Astrocyte of the cerebellum (primary cell): ENCODE data around the gene NRCAM.

Source experiments
- DNase-seq: peaks from one replicate; pipeline ENCODE4 v3.0.0-alpha.2; 2011; ENCODE audit warnings: low read depth
- H3K4me3 ChIP-seq: 2 replicates; pipeline ENCODE4 v1.5.1; 2011; ENCODE audit warnings: mild to moderate bottlenecking, low read depth, low read length, moderate library complexity
- in situ Hi-C: cut with HindIII; loops from 2 replicates; pipeline ENCODE4 v1.10.0; 2017; ENCODE audit warnings: low sequenced_read_pairs
- TF ChIP-seq, protein P1 (sequence below): IDR thresholded peaks from 2 replicates; pipeline ENCODE4 v1.5.1; 2012; ENCODE audit warnings: low read length, low read depth, moderate library complexity, mild to moderate bottlenecking; ENCODE audit errors: missing control alignments

NRCAM gene

DNA sequence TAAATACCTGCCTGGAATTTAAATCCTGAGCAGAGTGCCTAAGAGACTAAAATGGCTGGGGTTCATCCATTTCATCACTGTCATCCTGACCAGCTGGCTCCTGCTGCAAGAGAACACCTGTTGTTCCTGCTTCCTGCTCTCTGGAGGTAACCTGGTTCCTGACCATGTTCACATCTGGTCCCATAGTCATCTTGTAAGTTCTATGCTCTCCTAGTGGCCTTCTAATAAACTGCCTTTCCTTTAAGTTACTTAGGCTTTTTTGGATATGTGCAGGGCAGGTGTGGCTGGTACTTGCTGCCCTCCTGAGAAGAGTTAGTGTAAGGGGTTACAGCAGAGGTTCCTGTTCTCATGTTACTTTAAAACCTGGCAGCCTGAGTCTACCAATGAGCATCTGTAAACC is 80.0 kb downstream of the NRCAM start:
- TF ChIP-seq, protein P1, sequence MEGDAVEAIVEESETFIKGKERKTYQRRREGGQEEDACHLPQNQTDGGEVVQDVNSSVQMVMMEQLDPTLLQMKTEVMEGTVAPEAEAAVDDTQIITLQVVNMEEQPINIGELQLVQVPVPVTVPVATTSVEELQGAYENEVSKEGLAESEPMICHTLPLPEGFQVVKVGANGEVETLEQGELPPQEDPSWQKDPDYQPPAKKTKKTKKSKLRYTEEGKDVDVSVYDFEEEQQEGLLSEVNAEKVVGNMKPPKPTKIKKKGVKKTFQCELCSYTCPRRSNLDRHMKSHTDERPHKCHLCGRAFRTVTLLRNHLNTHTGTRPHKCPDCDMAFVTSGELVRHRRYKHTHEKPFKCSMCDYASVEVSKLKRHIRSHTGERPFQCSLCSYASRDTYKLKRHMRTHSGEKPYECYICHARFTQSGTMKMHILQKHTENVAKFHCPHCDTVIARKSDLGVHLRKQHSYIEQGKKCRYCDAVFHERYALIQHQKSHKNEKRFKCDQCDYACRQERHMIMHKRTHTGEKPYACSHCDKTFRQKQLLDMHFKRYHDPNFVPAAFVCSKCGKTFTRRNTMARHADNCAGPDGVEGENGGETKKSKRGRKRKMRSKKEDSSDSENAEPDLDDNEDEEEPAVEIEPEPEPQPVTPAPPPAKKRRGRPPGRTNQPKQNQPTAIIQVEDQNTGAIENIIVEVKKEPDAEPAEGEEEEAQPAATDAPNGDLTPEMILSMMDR: no peak
- in situ Hi-C loops: no loop called here
- no peak for DNase-seq
- no peak overlapping the region for H3K4me3 ChIP-seq

DNA sequence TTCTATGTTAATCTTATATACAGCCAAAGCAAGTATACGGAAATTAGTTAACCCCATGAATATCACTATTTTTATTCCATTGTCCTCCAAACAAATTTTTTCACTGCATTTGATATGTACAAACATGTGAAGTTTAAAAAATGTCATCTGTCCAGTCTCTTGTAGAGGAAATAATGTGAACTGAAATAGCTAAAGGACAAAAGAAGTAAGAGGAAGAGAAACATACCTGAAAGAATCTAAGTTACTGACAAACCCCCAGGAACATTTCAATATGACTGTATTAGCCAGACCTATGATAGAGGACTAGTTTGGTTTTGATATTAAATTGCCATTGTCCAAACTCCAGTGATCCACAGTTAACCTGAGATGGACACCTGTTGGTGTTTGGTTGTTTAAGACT is 80.6 kb downstream of the NRCAM start:
- DNase-seq: no peak
- H3K4me3 ChIP-seq: no peak overlapping the region
- TF ChIP-seq, protein P1: no peak
- in situ Hi-C loops: no loop called here

DNA sequence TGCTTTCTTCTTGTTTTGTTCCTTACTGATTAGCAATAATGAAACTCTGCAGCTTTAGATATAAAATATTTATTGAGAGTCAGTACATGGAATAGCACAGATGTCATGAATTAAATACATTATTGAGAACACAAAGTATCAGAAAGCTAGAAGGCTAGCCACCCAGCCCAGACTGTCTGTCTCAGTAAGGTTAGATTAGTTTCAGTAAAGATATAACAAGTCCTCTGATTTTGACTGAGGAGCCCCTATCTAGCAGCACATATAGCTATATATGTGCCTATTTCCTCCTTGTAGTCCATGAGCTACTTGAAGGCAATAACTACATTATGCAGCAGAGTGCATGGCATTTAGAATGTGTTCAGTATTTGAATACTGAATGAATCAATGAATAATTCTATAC is 81.3 kb downstream of the NRCAM start:
- TF ChIP-seq, protein P1: no peak
- H3K4me3 ChIP-seq: no peak overlapping the region
- no peak for DNase-seq
- in situ Hi-C loops: no loop called here

DNA sequence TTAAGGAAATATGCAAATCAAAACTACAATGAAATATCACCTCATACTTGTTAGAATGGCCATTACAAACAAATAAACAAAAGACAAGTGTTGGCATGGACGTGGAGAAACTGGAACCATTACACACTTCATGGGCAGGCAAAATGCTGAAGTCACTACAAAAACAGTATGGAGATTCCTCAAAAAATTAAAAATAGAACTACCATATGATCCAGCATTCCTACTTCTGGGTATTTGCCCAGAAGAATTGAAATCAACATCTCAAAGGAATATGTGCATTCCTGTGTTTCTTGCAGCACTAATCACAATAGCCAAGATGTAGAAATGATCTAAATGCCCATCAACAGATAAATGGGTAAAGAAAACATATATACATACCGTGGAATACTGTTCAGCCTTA is 83.6 kb downstream of the NRCAM start:
- in situ Hi-C loops: no loop called here
- no peak for DNase-seq
- no peak overlapping the region for H3K4me3 ChIP-seq
- TF ChIP-seq, protein P1: no peak

DNA sequence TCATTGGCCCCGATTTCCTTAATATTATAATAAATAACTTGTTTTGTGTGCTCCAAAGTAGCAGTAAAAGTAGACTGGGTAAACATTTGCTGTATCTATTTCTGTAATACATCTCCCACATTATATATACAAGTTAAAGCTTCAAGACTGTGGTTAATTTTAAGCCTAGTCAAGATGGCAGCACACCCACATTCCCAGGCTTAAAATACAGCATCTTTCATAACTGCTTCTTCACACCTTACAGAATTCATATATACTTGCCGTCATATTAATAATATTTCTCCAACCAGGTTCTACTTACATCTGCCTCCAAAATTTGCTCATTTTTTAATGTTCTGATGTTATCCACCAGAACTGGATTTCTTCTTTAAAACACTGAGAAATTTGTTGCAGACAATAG is 85.6 kb downstream of the NRCAM start:
- DNase-seq: no peak
- in situ Hi-C loops: no loop called here
- no peak overlapping the region for H3K4me3 ChIP-seq
- TF ChIP-seq, protein P1: no peak

DNA sequence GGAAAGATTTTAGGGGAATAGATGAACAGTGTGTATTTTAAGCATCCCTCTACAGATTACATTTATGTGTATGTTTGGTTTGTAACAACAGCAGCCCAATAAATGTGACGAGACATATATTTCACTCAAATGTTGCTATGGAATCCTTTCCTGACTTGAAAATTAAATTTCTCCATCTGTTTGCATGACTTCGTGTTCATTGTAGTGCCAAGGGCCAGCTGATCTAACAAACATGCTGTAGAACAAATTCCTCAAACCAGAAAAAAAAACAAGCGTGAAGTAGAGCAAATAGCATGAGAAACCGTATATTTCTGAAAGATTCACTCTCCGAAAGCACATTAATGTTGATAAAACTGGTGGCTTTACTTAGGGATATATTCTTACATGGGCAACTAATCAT is 87.8 kb downstream of the NRCAM start:
- no peak overlapping the region for H3K4me3 ChIP-seq
- in situ Hi-C loops: no loop called here
- no peak for DNase-seq
- TF ChIP-seq, protein P1: no peak

DNA sequence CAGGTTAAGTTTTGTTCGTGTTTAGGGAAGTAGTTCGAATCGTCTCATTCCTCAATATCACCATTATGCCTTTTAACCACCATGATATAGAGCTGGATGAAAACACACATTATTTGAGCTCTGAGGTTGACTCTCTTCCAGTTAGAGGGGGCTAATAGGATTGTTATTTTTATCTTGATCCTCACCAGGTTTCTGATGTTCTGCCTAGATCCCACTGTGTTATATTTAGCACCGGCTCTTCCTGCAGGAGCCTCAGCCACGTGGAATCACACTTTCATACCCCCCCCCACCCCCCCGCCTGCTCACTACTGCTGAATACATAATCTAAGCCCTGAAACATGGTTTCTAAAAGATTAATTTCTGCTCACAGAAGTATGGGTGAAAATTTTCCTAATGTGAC is 88.3 kb downstream of the NRCAM start:
- in situ Hi-C loops: no loop called here
- no peak overlapping the region for H3K4me3 ChIP-seq
- TF ChIP-seq, protein P1: no peak
- no peak for DNase-seq
